Smooth muscle cell (in vitro differentiated cells): ENCODE data around the gene PLA2G10. TPM values are rescaled to one million over a fixed set of nuclear protein-coding genes. Genes with fewer than 3 reads are reported as not detected.

Source experiments
- DNase-seq: peaks from one replicate; lab custom pipeline; 2025; ENCODE audit not compliant: unreplicated experiment; lab: John Stamatoyannopoulos, UW
- H2AFZ ChIP-seq: fragments of 200-600 bp; sonication (generic); 2 replicates; pipeline ENCODE4 v1.6.0; 2016; ENCODE audit warnings: antibody characterized with exemption, low read depth, mild to moderate bottlenecking
- H3F3A ChIP-seq: fragments of 200-600 bp; sonication (generic); 2 replicates; pipeline ENCODE4 v1.6.0; 2017; ENCODE audit warnings: antibody characterized with exemption, low read depth
- H3K27ac ChIP-seq: fragments of 200-600 bp; sonication (generic); 2 replicates; pipeline ENCODE4 v1.5.1; 2016; ENCODE audit warnings: low read depth, mild to moderate bottlenecking
- H3K27me3 ChIP-seq: fragments of 200-600 bp; sonication (generic); 2 replicates; pipeline ENCODE4 v1.6.1; 2016; ENCODE audit warnings: low read depth, mild to moderate bottlenecking
- H3K36me3 ChIP-seq: fragments of 200-600 bp; sonication (generic); 2 replicates; pipeline ENCODE4 v1.5.1; 2016; ENCODE audit warnings: low read depth
- H3K4me1 ChIP-seq: fragments of 200-600 bp; sonication (generic); 2 replicates; pipeline ENCODE4 v1.5.1; 2016; ENCODE audit warnings: low read depth
- H3K4me2 ChIP-seq: fragments of 200-600 bp; sonication (generic); 2 replicates; pipeline ENCODE4 v1.6.0; 2016; ENCODE audit warnings: mild to moderate bottlenecking
- H3K4me3 ChIP-seq: fragments of 200-600 bp; sonication (generic); 2 replicates; pipeline ENCODE4 v1.5.1; 2016; ENCODE audit warnings: mild to moderate bottlenecking
- H3K79me2 ChIP-seq: fragments of 200-600 bp; sonication (generic); 2 replicates; pipeline ENCODE4 v1.6.0; 2016; ENCODE audit warnings: low read depth, mild to moderate bottlenecking
- H3K9ac ChIP-seq: fragments of 200-600 bp; sonication (generic); 2 replicates; pipeline ENCODE4 v1.6.0; 2016; ENCODE audit warnings: low read depth
- H3K9me3 ChIP-seq: fragments of 200-600 bp; sonication (generic); replicated peaks from 2 replicates; pipeline ENCODE4 v1.5.1; 2016; ENCODE audit warnings: low read depth
- H4K20me1 ChIP-seq: fragments of 200-600 bp; sonication (generic); 2 replicates; pipeline ENCODE4 v1.6.0; 2016; ENCODE audit warnings: low read depth
- WGBS: methylation state at CpG from one replicate; pipeline ENCODE4 v1.1.7; 2016; ENCODE audit warnings: low lambda C conversion rate; 5-methylcytosine and 5-hydroxymethylcytosine counted together
- polyA plus RNA-seq: library from polyadenylated mRNA; unstranded; fragments of >200 nt; fragmentation: Nextera tagmentation; extraction: Ambion mirVana; gene quantifications from 2 replicates; pipeline ENCODE4 v1.2.1, GENCODE V29; 2016
- total RNA-seq: library from RNA; depleted of rRNA; stranded (reverse); fragments of >200 nt; gene quantifications from 2 replicates; pipeline ENCODE4 v1.2.3, GENCODE V29; 2014
- TF ChIP-seq, protein P1 (sequence below): fragments of 200-600 bp; sonication (generic); IDR thresholded peaks from 2 replicates; pipeline ENCODE4 v1.5.1; 2017; ENCODE audit warnings: borderline replicate concordance, mild to moderate bottlenecking, antibody characterized with exemption; ENCODE audit not compliant: insufficient read depth, poor library complexity, severe bottlenecking

Gene PLA2G10
- total and polyA plus RNA-seq, 2 experiments from 2014 or later = not detected

DNA sequence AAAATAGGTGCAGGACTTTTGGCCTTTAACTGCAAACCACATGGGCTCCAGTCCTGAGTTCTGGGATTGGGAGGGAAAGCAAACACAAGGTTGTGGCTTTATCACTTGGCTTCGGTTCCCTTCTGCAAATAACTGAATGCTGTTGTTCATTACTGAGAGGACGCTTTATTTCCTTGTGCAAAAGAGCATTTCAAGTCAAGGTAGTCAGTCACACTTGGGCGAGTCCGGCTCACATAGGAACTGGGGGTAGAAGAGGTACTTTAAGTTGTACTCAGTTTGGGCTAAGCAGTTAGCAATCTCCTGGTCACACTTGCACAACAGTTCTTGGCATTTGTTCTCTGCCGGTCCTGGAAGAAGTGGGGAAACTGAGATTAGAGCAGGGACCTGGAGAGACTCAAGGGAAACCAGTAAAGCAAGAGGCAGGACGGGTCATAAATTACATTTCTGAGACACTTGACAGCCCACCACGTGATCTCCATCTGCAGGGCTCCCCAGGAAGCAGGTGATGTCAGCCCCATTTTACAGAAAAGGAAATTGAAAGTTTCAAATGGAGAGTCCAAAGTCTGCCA lies 21.6 kb downstream of the PLA2G10 start:
- Histone ChIP-seq H3K9me3 (no peaks in the 10 kb centered on the region), H3K9ac (no peak overlapping the region), H4K20me1 (no peaks in the 10 kb centered on the region)

DNA sequence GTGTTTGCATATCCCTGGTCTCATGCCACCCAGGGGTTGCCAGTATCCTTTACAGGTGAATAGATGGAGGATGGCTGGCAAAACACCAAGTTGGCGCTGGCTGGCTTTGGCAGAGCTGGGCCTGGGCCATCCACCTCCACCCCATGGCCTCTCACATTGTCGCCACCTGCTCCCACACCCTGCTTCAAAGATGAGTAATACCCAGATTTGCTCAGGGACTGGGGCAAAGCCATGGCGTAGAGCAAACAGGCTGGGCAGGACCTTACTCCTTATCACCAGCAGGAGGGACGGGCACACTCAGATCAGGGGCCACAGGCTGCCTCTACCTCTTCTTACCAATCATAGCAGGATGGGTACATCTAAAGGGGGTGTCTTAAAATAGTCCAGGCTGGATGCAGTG lies 24.3 kb downstream of the PLA2G10 start:
- Histone ChIP-seq H3K9me3 (no peaks in the 10 kb centered on the region), H3K27me3 (no peaks in the 10 kb centered on the region), H2AFZ (no peak overlapping the region), H4K20me1 (no peaks in the 10 kb centered on the region), H3K79me2 (no peaks in the 10 kb centered on the region), H3K4me1 (no peaks in the 10 kb centered on the region), H3K27ac (no peak overlapping the region), H3K9ac (no peak overlapping the region), H3K4me2 (no peak overlapping the region), H3F3A (no peaks in the 10 kb centered on the region), H3K36me3 (no peaks in the 10 kb centered on the region), H3K4me3 (no peak overlapping the region)
- TF ChIP-seq, protein P1, sequence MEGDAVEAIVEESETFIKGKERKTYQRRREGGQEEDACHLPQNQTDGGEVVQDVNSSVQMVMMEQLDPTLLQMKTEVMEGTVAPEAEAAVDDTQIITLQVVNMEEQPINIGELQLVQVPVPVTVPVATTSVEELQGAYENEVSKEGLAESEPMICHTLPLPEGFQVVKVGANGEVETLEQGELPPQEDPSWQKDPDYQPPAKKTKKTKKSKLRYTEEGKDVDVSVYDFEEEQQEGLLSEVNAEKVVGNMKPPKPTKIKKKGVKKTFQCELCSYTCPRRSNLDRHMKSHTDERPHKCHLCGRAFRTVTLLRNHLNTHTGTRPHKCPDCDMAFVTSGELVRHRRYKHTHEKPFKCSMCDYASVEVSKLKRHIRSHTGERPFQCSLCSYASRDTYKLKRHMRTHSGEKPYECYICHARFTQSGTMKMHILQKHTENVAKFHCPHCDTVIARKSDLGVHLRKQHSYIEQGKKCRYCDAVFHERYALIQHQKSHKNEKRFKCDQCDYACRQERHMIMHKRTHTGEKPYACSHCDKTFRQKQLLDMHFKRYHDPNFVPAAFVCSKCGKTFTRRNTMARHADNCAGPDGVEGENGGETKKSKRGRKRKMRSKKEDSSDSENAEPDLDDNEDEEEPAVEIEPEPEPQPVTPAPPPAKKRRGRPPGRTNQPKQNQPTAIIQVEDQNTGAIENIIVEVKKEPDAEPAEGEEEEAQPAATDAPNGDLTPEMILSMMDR = no peak
- WGBS = 92% methylated on average over 4 of the region's 4 CpGs
- DNase-seq = no peak

More for the DNA sequence above, 21.6 kb downstream of the PLA2G10 start:
- WGBS = 81% methylated on average over 7 of the region's 7 CpGs
- Histone ChIP-seq H3K36me3 (no peaks in the 10 kb centered on the region), H3K27me3 (no peaks in the 10 kb centered on the region), H3K4me1 (no peaks in the 10 kb centered on the region), H3K4me3 (no peak overlapping the region), H3K27ac (no peak overlapping the region), H2AFZ (no peak overlapping the region), H3K79me2 (no peaks in the 10 kb centered on the region), H3F3A (no peaks in the 10 kb centered on the region), H3K4me2 (no peak overlapping the region)
- no peak for DNase-seq
- TF ChIP-seq, protein P1 = no peak

DNA sequence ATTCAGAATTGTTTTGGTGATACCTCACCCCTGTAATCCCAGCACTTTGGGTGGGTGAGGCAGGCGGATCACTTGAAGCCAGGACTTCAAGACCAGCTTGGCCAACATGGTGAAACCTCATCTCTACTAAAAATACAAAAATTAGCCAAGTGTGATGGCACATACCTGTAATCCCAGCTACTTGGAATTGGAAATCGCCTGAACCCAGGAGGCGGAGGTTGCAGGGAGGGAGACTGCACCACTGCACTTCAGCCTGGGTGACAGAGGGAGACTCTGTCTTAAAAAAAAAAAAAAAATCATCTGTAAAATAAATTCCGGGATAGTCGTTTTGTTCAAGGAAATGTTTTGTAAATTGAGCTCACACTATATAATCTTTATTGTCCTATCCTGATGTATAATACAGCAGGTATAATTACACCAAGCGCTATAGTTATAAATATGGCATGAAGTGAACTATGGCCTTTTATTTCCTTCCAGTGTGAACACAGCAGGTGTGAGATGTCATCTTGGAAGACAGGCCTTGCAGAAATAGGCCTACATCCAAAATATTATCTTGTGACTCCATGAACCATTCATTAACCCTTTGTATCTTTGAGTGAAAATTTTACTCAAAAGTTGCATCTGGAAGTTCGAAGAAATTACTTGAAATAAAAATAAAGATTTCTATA lies 25.4 kb downstream of the PLA2G10 start:
- no peak overlapping the region for H3K9ac ChIP-seq
- no peak overlapping the region for H3K4me3 ChIP-seq
- H2AFZ ChIP-seq = no peak overlapping the region
- H3F3A ChIP-seq = no peaks in the 10 kb centered on the region
- no peaks in the 10 kb centered on the region for H3K4me1 ChIP-seq
- no peak overlapping the region for H3K27ac ChIP-seq
- TF ChIP-seq, protein P1 = no peak
- no peak overlapping the region for H3K4me2 ChIP-seq
- DNase-seq = no peak
- WGBS = 97% methylated on average over 7 of the region's 7 CpGs
- no peaks in the 10 kb centered on the region for H3K27me3 ChIP-seq
- H3K36me3 ChIP-seq = no peaks in the 10 kb centered on the region
- H4K20me1 ChIP-seq = no peaks in the 10 kb centered on the region
- H3K79me2 ChIP-seq = no peaks in the 10 kb centered on the region
- H3K9me3 ChIP-seq = no peaks in the 10 kb centered on the region
